AG04449 (cell line): ENCODE measurements around the gene GRID2IP.
A peak's percentile ranks its signal among the peaks of the same experiment; 100 is the strongest.

Experiments
- CTCF ChIA-PET: fragments of 350-600 bp; formaldehyde crosslinking; extraction: SDS; loops from one replicate; lab custom pipeline; 2021; ENCODE audit warnings: antibody characterized with exemption; lab: Yijun Ruan, JAX
- POLR2A ChIA-PET: fragments of 400-600, 350-600 bp; formaldehyde crosslinking; extraction: SDS; loops from one replicate; lab custom pipeline; 2020; ENCODE audit warnings: antibody characterized with exemption, inconsistent platforms; lab: Yijun Ruan, JAX
- DNase-seq: peaks from one replicate; pipeline ENCODE4 v3.0.0-alpha.2; 2010; ENCODE audit warnings: low read depth, low spot score
- H3K4me3 ChIP-seq: 2 replicates; pipeline ENCODE4 v1.5.1; 2011; ENCODE audit warnings: low read depth, mild to moderate bottlenecking, control low read depth, low read length
- CTCF ChIP-seq: IDR thresholded peaks from one replicate; pipeline ENCODE4 v1.5.1; 2011; ENCODE audit warnings: mild to moderate bottlenecking, moderate library complexity, low read length, control low read depth, inconsistent platforms; ENCODE audit not compliant: insufficient read depth; ENCODE audit errors: missing control alignments

Gene GRID2IP

GRCh38 chr7:6563936-6564770, 12.9 kb upstream of the GRID2IP start:
- H3K4me3 ChIP-seq, result no peak overlapping the region
- POLR2A ChIA-PET, result no interaction called here
- CTCF ChIA-PET, result no interaction called here
- TF ChIP-seq CTCF, result no peak
- DNase-seq, result no peak

- DNase-seq, result no peak
- POLR2A ChIA-PET, result no interaction called here
- no peak for TF ChIP-seq CTCF
- no peak overlapping the region for H3K4me3 ChIP-seq
- CTCF ChIA-PET, result interaction anchor here (0.8 to 1.7 kb wide), 4 partner anchors 13 to 46 kb away, joined by 3 to 9 read pairs (median 5); no protein-coding TSS in a partner anchor
Measured at GRCh38 chr7:6562106-6562505, 10.8 kb upstream of the GRID2IP start.

GRCh38 chr7:6559896-6560295, 8.6 kb upstream of the GRID2IP start:
- TF ChIP-seq CTCF, result no peak
- DNase-seq, result no peak
- CTCF ChIA-PET, result interaction anchor here (1.3 to 2.9 kb wide), 4 partner anchors 11 to 70 kb away, joined by 3 to 13 read pairs (median 6); no protein-coding TSS in a partner anchor
- POLR2A ChIA-PET, result no interaction called here
- no peak overlapping the region for H3K4me3 ChIP-seq

GRCh38 chr7:6558837-6559236, 7.6 kb upstream of the GRID2IP start:
- TF ChIP-seq CTCF, result peak; percentile 49
- no peak for DNase-seq
- ChIA-PET CTCF (interaction anchor here (0.6 to 2.9 kb wide), 7 partner anchors 12 to 705 kb away, joined by 3 to 13 read pairs (median 4); partner anchors contain the start of genes INTS15 and ZDHHC4), POLR2A (no interaction called here)
- no peak overlapping the region for H3K4me3 ChIP-seq

GRCh38 chr7:6556196-6556595, 4.9 kb upstream of the GRID2IP start:
- H3K4me3 ChIP-seq, result no peak overlapping the region
- ChIA-PET CTCF (no interaction called here), POLR2A (no interaction called here)
- TF ChIP-seq CTCF, result no peak
- DNase-seq, result no peak

- TF ChIP-seq CTCF, result no peak
Measured at GRCh38 chr7:6554848-6555247, 3.6 kb upstream of the GRID2IP start.

More at GRCh38 chr7:6554848-6555247, 3.6 kb upstream of the GRID2IP start:
- POLR2A ChIA-PET, result no interaction called here
- DNase-seq, result no peak
- no peak overlapping the region for H3K4me3 ChIP-seq
- CTCF ChIA-PET, result interaction anchor here (1.3 to 1.5 kb wide), 3 partner anchors 11 to 39 kb away, joined by 3 to 6 read pairs (median 4); no protein-coding TSS in a partner anchor
